Activated gamma-delta T cell treated with anti-CD3 and anti-CD28 coated beads, Interleukin-2, amount 50 U/mL, for 16 hours (primary cell): ENCODE data around the gene FOXD4L6.
"Not testable (repeated sequence)": the region's sequence is repeated elsewhere in the genome, so short reads cannot be mapped to it uniquely, and the experiment has no call there.

Experiments
- DNase-seq: peaks from one replicate; pipeline ENCODE4 v3.0.0-alpha.2; 2020; ENCODE audit warnings: low read depth

Gene FOXD4L6

GRCh38 chr9:41128581-41128980, at the start of gene FOXD4L6:
TSS of gene FOXD4L6 (minus strand) at chr9:41128681. CDS start at chr9:41128383, 298 bp downstream.
- DNase-seq = not testable (repeated sequence)

DNA sequence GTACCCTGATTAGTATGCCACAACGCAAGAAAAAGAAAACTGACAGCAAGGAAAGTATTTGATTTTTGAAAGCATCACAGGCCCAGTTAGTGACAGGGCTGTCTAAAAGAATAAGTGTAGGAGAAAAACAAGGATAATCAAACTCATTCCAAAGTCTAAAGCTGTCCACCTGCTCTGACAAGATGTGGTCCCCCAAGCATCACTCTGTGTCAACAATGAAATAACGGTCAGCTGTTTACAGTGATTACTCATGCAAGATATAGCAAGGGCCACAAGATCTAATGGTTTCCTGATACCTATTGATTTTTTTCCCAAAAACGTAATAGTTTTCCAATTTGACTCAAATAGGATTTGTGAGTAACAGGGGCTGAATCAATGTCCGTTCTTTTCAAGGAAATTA, 46.5 kb upstream of the FOXD4L6 start:
- DNase-seq = not testable (repeated sequence)

DNA sequence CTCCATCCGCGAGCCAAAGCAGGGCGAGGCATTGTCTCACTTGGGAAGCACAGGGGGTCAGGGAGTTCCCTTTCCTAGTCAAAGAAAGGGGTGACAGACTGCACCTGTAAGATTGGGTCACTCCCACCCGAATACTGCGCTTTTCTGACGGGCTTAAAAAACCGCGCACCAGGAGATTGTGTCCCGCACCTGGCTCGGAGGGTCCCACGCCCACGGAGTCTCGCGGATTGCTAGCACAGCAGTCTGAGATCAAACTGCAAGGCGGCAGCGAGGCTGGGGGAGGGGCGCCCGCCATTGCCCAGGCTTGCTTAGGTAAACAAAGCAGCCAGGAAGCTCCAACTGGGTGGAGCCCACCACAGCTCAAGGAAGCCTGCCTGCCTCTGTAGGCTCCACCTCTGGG, 21.6 kb upstream of the FOXD4L6 start:
- DNase-seq = not testable (repeated sequence)

GRCh38 chr9:41141878-41142277, 13.4 kb upstream of the FOXD4L6 start:
- DNase-seq = not testable (repeated sequence)

DNA sequence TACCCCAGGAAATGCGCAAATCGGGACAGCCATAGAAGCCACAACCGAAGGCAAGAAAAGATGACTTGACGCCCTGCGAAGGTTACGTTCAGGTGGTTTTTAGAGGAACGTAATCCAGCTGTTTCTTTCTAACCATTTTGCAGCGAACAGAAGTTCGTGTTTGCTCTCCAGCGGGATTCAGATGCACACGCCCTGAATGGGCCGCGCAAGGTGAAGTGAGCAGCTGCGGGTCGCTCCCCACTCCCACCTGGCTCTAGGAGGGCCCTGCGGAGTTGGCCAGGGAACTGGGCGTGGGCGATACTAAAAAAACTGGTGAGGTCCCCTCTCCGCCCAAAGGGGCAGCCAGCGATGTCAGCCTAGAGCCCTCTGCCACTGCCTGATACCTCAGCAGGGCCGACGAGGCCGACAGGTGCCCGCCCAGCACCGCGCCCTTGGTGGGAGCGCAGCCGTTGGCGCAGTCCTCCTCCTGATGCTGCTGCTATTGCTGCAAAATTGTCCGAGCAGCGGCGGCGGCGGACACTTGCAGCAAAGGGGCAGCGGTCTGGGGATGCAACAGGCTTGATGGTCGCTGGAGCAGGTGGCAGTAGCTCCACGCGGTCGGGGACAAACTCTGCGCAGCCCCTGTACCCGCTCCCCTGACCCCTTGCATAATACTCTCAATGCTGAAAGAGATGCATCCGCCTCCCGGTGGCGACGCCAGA, 1.6 kb downstream of the FOXD4L6 start:
- not testable (repeated sequence) for DNase-seq

GRCh38 chr9:41125936-41126335, 2.5 kb downstream of the FOXD4L6 start:
- not testable (repeated sequence) for DNase-seq

DNA sequence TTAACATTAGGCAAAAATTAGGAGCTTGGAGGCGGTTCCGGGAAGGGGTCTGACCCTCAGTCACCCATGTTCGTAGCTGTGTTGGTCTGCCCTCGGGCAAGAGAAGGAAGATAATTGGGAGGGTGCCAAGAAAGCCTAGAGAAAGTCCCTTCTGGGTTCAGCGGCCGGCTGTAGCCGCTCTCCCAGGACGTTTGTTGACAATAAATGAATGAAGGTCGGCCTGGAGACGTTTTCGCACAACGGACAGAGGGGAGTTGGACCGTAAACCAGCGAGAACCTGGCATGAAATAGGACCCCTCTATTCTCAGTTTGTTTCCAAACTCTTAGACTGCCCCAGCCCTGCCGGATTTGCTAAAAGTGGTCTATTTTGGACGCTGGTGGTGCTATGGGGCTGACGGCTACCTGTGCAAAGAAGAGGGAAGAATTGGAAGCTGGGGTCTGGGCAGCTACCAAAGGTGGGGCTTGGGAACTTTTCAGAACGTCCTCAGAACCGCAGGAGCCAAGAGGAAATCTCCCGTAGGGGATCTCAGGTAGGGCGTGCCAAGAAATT, 3.3 kb downstream of the FOXD4L6 start:
- DNase-seq = not testable (repeated sequence)

DNA sequence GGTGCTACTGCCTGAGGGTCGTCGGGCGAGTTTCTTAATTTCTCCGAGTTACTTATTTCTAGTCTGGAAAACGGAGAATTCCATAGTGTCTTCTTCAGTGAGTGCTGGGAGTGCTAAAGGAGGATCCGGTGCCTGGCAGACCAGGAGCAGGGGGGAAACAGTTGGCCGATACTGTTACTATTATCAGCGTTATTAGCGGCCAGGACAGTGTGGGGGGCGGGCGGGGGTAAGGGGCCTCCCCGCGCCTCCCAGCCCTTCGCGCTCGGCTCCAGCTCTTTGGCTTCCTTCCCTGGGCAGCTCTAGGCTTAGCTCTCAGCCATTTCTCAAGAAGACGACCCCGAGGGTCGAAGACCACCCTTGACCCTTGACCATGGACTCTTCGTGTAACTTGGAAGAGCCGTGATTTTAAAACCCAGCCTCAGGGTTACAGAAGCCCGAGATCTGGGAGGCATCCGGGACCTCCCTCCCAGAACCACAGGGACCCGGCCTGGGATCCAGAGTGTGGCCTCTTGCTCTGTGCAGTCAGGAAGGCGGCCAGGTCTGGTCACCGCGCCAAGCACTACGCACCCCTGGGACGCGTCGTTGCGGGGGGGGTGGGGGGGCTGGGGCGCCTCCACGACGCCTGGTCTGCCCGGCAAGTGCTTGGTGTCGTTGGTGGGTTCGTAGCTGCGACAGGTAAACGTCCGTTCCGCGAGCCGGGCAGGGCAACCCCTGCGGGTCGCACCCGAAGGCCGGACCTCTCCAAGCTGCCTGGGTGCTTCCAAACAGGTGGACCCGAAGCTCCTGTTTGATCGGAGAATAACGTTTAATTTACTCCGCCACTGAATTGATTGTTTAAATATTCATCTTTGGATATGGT, 4.0 kb downstream of the FOXD4L6 start:
- DNase-seq = not testable (repeated sequence)

DNA sequence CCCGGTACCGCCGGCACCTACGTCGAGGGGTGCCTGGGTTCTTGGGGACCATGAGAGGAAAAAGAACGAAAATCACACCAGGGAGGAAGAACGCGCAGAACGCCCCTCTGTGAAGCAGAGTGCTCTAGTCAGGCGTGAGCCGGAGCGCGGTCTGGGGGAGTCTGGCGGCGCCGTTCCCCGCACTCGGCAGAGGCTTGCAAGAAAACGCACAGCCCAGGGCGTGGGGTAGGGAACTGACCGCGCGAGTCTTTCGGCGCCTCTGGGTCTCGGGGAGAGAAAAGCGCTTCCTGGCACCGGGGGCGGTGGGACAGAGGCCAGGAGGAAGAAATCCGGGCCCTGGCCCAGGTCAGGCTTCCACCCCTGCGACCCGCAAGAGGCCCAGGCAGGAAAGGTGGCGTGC, 4.7 kb downstream of the FOXD4L6 start:
- not testable (repeated sequence) for DNase-seq

DNA sequence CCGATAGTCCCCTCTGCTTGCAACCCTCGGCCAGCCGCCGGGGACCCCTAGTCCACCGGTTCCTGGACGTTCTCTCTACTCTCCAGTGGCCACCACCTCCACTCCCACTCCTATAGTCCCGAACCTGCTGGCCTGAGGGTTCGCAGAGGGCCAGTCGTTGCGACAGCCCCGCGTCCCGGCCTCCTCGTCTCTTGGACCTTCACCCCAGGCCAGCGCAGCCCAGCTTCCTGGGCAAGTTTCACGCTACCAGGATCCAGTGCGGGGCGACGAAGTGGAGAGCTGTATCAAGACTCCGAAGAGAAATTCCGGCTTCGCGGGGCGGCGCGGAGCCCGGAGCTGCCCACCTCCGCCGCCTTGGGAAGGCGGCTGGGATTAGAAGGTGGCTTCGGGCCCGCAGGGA, 5.1 kb downstream of the FOXD4L6 start:
- not testable (repeated sequence) for DNase-seq

DNA sequence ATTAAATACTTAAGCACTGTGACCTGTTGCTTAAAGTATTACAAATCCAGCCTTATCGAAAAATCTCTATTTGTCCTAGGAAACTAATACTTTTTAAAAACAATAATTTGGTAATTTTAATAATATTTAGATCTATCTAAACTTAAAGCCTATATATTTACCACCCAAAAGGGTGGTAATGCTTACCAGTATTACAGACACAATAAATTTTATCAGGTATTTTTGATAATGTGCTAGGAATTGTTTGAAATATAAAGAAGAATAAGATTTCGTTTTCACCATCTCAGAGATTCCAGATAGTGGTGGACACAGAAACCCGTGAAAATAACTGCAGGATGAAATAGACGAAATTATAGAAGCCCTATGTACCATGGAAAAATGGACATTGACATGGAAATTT, 7.8 kb downstream of the FOXD4L6 start:
- DNase-seq = not testable (repeated sequence)

DNA sequence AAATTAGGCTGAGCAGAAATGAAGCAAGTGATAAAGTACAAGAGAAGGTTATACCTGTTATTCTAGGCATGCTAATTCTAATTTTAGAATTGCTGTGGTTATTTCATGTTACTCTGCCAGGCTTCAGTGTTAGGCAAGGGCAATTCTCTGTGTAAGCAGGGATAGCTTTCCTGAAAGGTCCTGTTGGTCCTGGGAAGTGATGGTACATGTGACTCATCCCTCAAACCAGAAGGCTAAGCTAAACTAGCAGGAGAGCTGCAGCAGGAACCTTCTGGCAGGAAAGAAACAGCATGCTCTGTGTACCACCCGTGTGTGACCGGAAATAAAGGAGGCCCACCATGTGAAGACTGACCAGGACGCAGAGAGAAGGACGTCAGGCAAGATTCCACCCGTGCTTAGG, 8.8 kb downstream of the FOXD4L6 start:
- not testable (repeated sequence) for DNase-seq

GRCh38 chr9:41119311-41119710, 9.2 kb downstream of the FOXD4L6 start:
- not testable (repeated sequence) for DNase-seq

GRCh38 chr9:41113348-41113747, 15.1 kb downstream of the FOXD4L6 start:
- DNase-seq = not testable (repeated sequence)

DNA sequence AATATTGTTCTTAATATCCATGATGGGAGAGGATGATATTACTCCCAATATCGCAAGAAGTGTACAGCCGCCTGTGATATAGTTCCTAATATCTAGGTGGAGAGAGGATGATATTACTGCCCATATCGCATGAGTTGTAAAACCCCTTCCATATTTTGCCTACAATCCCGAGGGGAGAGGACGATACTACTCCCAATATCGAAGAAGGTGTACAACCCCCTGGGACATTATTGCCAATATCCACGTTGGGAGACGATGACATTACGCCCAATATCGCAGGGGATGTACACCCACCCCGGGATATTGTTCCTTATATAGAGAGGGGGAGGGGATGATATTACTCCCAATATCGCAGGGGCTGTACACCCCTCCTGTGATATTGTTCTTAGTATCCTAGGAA, 17.1 kb downstream of the FOXD4L6 start:
- DNase-seq = not testable (repeated sequence)

GRCh38 chr9:41110913-41111312, 17.6 kb downstream of the FOXD4L6 start:
- not testable (repeated sequence) for DNase-seq

DNA sequence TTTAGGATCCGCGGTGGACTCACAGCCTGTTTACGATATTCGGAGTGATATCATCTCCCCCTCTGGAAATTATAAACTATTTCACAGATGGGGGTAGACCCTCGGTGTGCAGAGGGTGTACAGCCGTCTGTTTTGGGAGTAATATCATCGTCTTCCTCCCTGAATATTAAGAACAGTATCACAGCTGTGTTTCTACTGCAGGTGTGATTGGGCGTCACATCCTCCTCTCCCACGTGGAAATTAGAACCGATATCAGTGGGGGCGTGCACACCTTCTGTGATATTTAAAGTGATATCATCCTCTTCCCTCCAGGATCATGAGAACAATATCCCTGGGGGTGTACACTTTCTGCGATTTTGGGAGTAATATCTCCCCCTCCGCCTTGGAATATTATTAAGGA, 19.2 kb downstream of the FOXD4L6 start:
- DNase-seq = not testable (repeated sequence)

DNA sequence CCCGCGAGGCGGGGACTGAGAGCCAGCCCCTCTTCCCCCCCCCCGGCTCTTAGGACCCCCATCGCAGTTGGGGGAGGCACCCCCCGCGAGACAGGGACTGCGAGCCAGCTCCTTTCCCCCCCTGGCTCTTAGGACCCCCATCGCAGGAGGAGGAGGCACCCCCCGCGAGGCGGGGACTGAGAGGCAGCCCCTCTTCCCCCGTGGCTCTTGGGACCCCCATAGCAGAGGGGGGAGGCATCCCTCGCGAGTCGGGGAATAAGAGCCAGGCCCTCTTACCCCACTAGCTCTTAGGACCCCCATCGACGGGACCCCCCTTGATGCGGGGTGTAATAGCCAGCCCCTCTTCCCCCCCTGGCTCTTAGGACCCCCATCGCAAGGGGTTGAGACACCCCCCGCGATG, 19.7 kb downstream of the FOXD4L6 start:
- not testable (repeated sequence) for DNase-seq

DNA sequence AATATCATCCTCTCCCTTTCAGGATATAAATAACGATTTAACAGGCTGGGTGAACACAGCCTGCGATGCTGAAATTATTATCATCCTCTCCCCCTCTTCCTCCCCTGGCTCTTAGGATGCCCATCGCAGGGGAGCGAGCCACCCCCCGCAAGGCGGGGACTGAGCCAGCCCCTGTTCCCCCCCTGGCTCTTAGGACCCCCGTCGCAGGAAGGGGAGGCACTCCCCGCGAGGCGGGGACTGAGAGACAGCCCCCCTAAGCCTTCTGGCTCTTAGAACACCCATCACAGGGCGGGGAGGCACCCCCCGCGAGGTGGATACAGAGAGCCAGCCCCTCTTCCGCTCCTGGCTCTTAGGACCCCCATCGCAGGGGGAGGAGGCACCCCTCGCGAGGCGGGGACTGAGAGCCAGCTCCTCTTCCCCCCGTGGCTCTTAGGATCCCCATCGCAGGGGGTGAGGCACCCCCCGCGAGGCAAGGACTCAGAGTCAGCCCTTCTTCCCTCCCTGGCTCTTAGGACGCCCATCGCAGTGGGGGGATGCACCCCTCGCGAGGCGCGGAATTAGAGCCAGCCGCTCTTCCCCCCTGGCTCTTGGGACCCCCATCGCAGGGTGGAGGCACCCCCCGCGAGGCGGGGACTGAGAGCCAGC, 21.9 kb downstream of the FOXD4L6 start:
- not testable (repeated sequence) for DNase-seq

GRCh38 chr9:41105557-41106253, 22.8 kb downstream of the FOXD4L6 start:
- DNase-seq = not testable (repeated sequence)

DNA sequence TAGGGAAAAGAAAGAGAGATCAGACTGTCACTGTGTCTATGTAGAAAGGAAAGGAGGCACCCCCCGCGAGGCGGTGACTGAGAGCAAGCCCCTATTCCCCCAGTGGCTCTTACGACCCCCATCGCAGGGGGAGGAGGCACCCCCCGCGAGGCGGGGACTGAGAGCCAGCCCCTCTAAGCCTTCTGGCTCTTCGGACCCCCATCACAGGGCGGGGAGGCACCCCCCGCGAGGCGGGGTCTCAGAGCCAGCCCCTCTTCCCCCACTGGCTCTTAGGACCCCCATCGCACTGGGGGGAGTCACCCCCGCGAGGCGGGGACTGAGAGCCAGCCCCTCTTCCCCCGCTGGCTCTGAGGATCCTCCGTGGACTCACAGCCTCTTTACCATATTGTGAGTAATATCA, 23.9 kb downstream of the FOXD4L6 start:
- DNase-seq = not testable (repeated sequence)

DNA sequence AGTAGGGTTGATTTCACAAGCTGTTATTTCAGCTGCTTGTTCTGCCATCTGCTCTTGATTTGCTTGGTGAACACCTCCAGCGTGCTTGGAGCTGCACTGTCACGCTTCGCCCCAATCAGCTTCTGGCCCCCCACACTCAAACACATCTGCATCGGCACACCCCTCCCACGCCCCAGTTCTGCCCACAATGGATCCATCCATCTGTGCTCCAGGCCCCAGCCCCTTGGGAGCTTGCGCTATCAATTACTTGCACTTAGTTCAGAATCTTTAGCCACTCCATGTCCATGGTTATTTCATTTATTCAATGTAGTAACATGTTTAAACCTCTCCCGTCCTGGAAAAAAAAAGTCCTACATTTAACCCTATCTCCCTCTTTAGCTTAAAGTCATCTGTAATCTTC, 28.0 kb downstream of the FOXD4L6 start:
- DNase-seq = not testable (repeated sequence)
